Hematopoietic multipotent progenitor cell treated with erythropoietin and hydrocortisone succinate and interleukin-3 and kit ligand, for 15 days (in vitro differentiated cells): Measurements from ENCODE around the gene MUC5AC.
"Not testable (repeated sequence)": the region's sequence is repeated elsewhere in the genome, so short reads cannot be mapped to it uniquely, and the experiment has no call there.

Experiments
- DNase-seq: peaks from one replicate; pipeline ENCODE4 v3.0.0-alpha.2; 2015; ENCODE audit warnings: low spot score

Gene MUC5AC

GRCh38 chr11:1157645-1158591 is at the start of gene MUC5AC:
MUC5AC (plus strand) TSS chr11:1157953; CDS start chr11:1158000, 47 bp downstream.
- DNase-seq = no peak

GRCh38 chr11:1108246-1108900 is 49.4 kb upstream of the MUC5AC start:
- no peak for DNase-seq

GRCh38 chr11:1109101-1109917 is 48.4 kb upstream of the MUC5AC start:
- DNase-seq = no peak

GRCh38 chr11:1109918-1110705 is 47.6 kb upstream of the MUC5AC start:
- DNase-seq = no peak

GRCh38 chr11:1111545-1112212 is 46.1 kb upstream of the MUC5AC start:
- no peak for DNase-seq

GRCh38 chr11:1112351-1113191 is 45.2 kb upstream of the MUC5AC start:
- DNase-seq = no peak

GRCh38 chr11:1113405-1114201 is 44.1 kb upstream of the MUC5AC start:
- no peak for DNase-seq

- not testable (repeated sequence) for DNase-seq
Measured at GRCh38 chr11:1115292-1115691, 42.5 kb upstream of the MUC5AC start.

- DNase-seq = no peak
Measured at GRCh38 chr11:1116104-1116503, 41.6 kb upstream of the MUC5AC start.

GRCh38 chr11:1116666-1117390 is 40.9 kb upstream of the MUC5AC start:
- no peak for DNase-seq

GRCh38 chr11:1117992-1118391 is 39.8 kb upstream of the MUC5AC start:
- DNase-seq = no peak

GRCh38 chr11:1118755-1119603 is 38.8 kb upstream of the MUC5AC start:
- no peak for DNase-seq

GRCh38 chr11:1119604-1120146 is 38.1 kb upstream of the MUC5AC start:
- no peak for DNase-seq

- no peak for DNase-seq
Measured at GRCh38 chr11:1120532-1121330, 37.0 kb upstream of the MUC5AC start.

- DNase-seq = no peak
Measured at GRCh38 chr11:1121331-1121812, 36.4 kb upstream of the MUC5AC start.
